H1 (cell line): ENCODE data around the gene CACNA1B. TPM values are rescaled to one million over a fixed set of nuclear protein-coding genes. Genes with fewer than 3 reads are reported as not detected.

Experiments used
- ATF3 ChIP-seq: IDR thresholded peaks from 2 replicates; pipeline ENCODE4 v1.6.1; 2011; ENCODE audit warnings: low read depth, mild to moderate bottlenecking, low read length; ENCODE audit not compliant: insufficient read depth
- KDM1A ChIP-seq: fragments of 200-600, 300-600 bp; sonication (generic); IDR thresholded peaks from 2 replicates; pipeline ENCODE4 v1.7.1; 2016; ENCODE audit warnings: mild to moderate bottlenecking, low read length, borderline replicate concordance
- POLR2A ChIP-seq, 2 experiments: IDR thresholded peaks; 1 replicate in 1 of 2; 2 replicates in 1 of 2; pipeline ENCODE4 v1.6.1; 2011; ENCODE audit warnings: low read depth in 2 of 2, low read length in 2 of 2, mild to moderate bottlenecking in 2 of 2; ENCODE audit errors: control extremely low read depth in 1 of 2
- SIN3A ChIP-seq, 2 experiments: IDR thresholded peaks in 1 of 2; conservative IDR thresholded peaks in 1 of 2; 2 replicates each; pipeline ENCODE4 v1.6.1; 2011 to 2012; ENCODE audit warnings: low read length in 2 of 2, improper control_type of control experiment in 1 of 2, low read depth in 1 of 2, mild to moderate bottlenecking in 1 of 2
- TEAD4 ChIP-seq: IDR thresholded peaks from 2 replicates; pipeline ENCODE4 v1.6.1; 2012; ENCODE audit warnings: low read depth, low read length, inconsistent platforms, mixed read lengths
- polyA plus RNA-seq, 7 experiments: library from polyadenylated mRNA; depleted of rRNA in 3 of 7; stranded (reverse) in 5 of 7; unstranded in 2 of 7; fragments of >200 nt in 5 of 7; fragments of 200-250 nt in 2 of 7; gene quantifications; 1 replicate in 5 of 7; 2 replicates in 1 of 7; 4 replicates in 1 of 7; pipeline versions ENCODE4 v1.2.1 to v1.2.3, GENCODE V29; 2011 to 2013; ENCODE audit warnings: missing spikeins in 2 of 7, mixed read lengths in 2 of 7
- total RNA-seq: library from RNA; stranded (reverse); fragmentation: NEBNext Ultra II Directional; extraction: Animal tissue kit (Norgen Biotek cat#: 25700); gene quantifications from 2 replicates; pipeline ENCODE4 v1.2.1, GENCODE V29; 2021

The CACNA1B gene
- total and polyA plus RNA-seq, 2 of the 8 experiments (the other 6 are each of a cell fraction or from before 2014, with no cell fraction given): 1.5 to 5.7 TPM

- TF ChIP-seq KDM1A: no peak
- no peak for TF ChIP-seq POLR2A (IDR thresholded peaks at IDR 0.05; ENCODE audit: control extremely low read depth in 1 of 2, low read depth in 2 of 2, low read length in 2 of 2)
- no peak for TF ChIP-seq ATF3
- no peak for TF ChIP-seq TEAD4
- TF ChIP-seq SIN3A (conservative IDR thresholded peaks at IDR 0.05 in 1 of 2, IDR thresholded peaks at IDR 0.05 in 1 of 2; ENCODE audit: low read depth in 1 of 2, low read length in 2 of 2): no peak
Observed at GRCh38 chr9:137972355-137972987, 94.9 kb downstream of the CACNA1B start (continued).
